ENCODE results near the gene C16orf96. TPM values are rescaled to one million over a fixed set of nuclear protein-coding genes. Genes with fewer than 3 reads are reported as not detected.

Gene C16orf96
- total and polyA plus RNA-seq, 2 of the 13 experiments (the other 11 are each of a cell fraction or from before 2014, with no cell fraction given) = 0.03 TPM; not detected in 1

DNA sequence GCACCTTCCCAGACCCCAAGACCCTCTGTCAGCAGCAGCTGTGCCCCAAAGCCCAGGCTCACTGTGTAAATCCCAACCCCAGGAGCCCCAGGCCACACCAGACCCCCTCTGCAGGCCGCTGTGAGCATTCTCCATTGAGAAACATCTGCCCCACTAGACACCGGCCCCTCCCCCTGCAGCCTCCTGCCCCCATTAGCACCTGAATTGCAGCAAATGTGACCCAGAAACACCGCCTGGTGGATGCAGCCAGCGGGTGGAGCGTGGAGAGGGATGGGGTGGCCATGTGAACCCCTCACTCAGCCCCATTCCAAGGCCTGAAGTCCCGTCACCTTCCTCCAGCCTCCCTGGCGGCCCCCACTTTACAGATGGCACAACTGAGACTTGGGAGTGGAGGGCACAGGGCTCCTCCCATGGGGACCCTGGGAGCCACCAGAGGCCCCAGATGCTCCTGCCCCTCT lies 56.4 kb downstream of the C16orf96 start (continued):
- TF ChIP-seq, protein P1, sequence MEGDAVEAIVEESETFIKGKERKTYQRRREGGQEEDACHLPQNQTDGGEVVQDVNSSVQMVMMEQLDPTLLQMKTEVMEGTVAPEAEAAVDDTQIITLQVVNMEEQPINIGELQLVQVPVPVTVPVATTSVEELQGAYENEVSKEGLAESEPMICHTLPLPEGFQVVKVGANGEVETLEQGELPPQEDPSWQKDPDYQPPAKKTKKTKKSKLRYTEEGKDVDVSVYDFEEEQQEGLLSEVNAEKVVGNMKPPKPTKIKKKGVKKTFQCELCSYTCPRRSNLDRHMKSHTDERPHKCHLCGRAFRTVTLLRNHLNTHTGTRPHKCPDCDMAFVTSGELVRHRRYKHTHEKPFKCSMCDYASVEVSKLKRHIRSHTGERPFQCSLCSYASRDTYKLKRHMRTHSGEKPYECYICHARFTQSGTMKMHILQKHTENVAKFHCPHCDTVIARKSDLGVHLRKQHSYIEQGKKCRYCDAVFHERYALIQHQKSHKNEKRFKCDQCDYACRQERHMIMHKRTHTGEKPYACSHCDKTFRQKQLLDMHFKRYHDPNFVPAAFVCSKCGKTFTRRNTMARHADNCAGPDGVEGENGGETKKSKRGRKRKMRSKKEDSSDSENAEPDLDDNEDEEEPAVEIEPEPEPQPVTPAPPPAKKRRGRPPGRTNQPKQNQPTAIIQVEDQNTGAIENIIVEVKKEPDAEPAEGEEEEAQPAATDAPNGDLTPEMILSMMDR (CRISPR knock-in tag; IDR thresholded peaks at IDR 0.05) = peak; percentile 28; the same call in 1 of the 2 replicates
- TF ChIP-seq CREB1 (IDR thresholded peaks at IDR 0.05) = no peak
- no peak for TF ChIP-seq CREB1 (CRISPR knock-in tag; IDR thresholded peaks at IDR 0.05)
- TF ChIP-seq, protein P2, sequence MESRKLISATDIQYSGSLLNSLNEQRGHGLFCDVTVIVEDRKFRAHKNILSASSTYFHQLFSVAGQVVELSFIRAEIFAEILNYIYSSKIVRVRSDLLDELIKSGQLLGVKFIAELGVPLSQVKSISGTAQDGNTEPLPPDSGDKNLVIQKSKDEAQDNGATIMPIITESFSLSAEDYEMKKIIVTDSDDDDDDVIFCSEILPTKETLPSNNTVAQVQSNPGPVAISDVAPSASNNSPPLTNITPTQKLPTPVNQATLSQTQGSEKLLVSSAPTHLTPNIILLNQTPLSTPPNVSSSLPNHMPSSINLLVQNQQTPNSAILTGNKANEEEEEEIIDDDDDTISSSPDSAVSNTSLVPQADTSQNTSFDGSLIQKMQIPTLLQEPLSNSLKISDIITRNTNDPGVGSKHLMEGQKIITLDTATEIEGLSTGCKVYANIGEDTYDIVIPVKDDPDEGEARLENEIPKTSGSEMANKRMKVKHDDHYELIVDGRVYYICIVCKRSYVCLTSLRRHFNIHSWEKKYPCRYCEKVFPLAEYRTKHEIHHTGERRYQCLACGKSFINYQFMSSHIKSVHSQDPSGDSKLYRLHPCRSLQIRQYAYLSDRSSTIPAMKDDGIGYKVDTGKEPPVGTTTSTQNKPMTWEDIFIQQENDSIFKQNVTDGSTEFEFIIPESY (CRISPR knock-in tag; IDR thresholded peaks at IDR 0.05) = no peak
- no peak for TF ChIP-seq ZNF12 (CRISPR knock-in tag; IDR thresholded peaks at IDR 0.05)

DNA sequence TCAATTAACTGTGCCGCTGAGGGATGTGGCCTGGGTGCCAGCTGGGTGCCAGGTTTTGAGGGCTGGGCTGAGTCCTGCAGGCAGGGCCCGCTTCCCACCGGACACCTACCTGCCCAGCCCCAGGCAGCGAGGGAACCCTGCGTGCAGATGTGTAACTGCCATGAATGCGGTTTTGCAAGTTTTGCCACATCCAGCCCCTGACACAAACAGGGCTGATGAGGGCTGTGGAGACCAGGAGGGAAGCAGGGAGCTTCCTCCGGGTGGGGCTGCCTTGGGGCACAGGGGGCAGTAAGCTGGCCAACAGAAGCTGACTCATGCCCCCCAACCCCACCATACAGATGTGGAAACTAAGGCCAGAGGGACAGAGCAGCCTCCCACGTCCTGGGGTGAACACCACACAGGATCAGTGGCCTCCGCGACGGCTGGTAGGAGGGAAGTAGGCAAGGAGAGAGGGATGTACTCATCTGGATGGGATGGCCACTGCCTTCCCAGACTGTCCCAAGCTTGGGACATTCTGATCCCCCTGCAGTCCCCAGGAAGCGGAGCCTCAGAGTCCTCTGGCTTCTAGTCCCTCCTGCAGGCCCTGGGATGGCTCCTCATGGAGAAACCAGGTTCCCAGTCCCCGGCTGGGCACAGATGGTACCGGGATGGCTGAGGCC lies 57.0 kb downstream of the C16orf96 start:
- no peak for DNase-seq (ENCODE audit: low spot score)
- Histone ChIP-seq H3K79me2 (ENCODE audit: insufficient read depth, low read length) (peaks cover 38% of the 10 kb centered on the region), H3K4me3 (replicated peaks in 1 of 3; ENCODE audit: insufficient read depth in 1 of 3, low read depth in 2 of 3, low read length in 3 of 3) (peak overlapping the region; percentile 73 to 97 (median 88)), H3K27ac (ENCODE audit: extremely low read length, insufficient read depth, low read length) (peak overlapping the region; percentile 75), H3K4me2 (ENCODE audit: low read depth, low read length) (peak overlapping the region; percentile 92), H3K27me3 (ENCODE audit: control insufficient read depth in 1 of 2, insufficient read depth in 2 of 2, low read length in 2 of 2) (no peaks in the 10 kb centered on the region; a peak in 1 of 5 replicates), H3K4me1 (ENCODE audit: insufficient read depth, low read length) (peaks cover 55% of the 10 kb centered on the region), H3K9ac (ENCODE audit: insufficient read depth, low read depth, low read length) (peak overlapping the region; percentile 98), H3K36me3 (replicated peaks in 1 of 2; ENCODE audit: control insufficient read depth in 1 of 2, insufficient read depth in 2 of 2, low read length in 2 of 2) (peaks cover 5 to 22% of the 10 kb centered on the region in 2 experiments; a peak in 2 of 5 replicates), H2AFZ (ENCODE audit: low read length) (no peak overlapping the region), H3K9me3 (ENCODE audit: low read length) (no peaks in the 10 kb centered on the region), H4K20me1 (ENCODE audit: insufficient read depth, low read length) (peaks cover 31% of the 10 kb centered on the region; the same call in 1 of the 2 replicates)
- WGBS (ENCODE audit: low lambda C conversion rate) = 20% methylated on average over 1 of the region's 14 CpGs
- in situ Hi-C loops (cut with HindIII; ENCODE audit: extremely low pct_ligation_motif_present, low pct_unique_long_range_greater_than_20kb) (no loop called here), intact Hi-C loops (cut with micrococcal nuclease; ENCODE audit: unreplicated experiment) (loop anchor here (10.0 kb wide), 1 partner anchor 342 kb away; the partner anchor contains the start of gene SEC14L5)
- ChIA-PET CTCF (ENCODE audit: low intra/inter-chr PET ratio, low total read pairs) (no interaction called here), POLR2A (no interaction called here)
- no peak for ATAC-seq
- no TSS peak for BruUV-seq (replicated peaks)
- no peak for FAIRE-seq
- TF ChIP-seq ZNF563 (CRISPR knock-in tag; IDR thresholded peaks at IDR 0.05) = no peak
- TF ChIP-seq, protein P3, sequence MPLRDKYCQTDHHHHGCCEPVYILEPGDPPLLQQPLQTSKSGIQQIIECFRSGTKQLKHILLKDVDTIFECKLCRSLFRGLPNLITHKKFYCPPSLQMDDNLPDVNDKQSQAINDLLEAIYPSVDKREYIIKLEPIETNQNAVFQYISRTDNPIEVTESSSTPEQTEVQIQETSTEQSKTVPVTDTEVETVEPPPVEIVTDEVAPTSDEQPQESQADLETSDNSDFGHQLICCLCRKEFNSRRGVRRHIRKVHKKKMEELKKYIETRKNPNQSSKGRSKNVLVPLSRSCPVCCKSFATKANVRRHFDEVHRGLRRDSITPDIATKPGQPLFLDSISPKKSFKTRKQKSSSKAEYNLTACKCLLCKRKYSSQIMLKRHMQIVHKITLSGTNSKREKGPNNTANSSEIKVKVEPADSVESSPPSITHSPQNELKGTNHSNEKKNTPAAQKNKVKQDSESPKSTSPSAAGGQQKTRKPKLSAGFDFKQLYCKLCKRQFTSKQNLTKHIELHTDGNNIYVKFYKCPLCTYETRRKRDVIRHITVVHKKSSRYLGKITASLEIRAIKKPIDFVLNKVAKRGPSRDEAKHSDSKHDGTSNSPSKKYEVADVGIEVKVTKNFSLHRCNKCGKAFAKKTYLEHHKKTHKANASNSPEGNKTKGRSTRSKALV (CRISPR knock-in tag; IDR thresholded peaks at IDR 0.05) = no peak
- TF ChIP-seq CAMTA2 (CRISPR knock-in tag; IDR thresholded peaks at IDR 0.05; ENCODE audit: borderline replicate concordance) = no peak
- 0 out of 2 replicates have a peak, but pooled peaks have one; percentile 35 for TF ChIP-seq TMF1 (CRISPR knock-in tag; IDR thresholded peaks at IDR 0.05; ENCODE audit: low read depth)
- TF ChIP-seq, protein P4, sequence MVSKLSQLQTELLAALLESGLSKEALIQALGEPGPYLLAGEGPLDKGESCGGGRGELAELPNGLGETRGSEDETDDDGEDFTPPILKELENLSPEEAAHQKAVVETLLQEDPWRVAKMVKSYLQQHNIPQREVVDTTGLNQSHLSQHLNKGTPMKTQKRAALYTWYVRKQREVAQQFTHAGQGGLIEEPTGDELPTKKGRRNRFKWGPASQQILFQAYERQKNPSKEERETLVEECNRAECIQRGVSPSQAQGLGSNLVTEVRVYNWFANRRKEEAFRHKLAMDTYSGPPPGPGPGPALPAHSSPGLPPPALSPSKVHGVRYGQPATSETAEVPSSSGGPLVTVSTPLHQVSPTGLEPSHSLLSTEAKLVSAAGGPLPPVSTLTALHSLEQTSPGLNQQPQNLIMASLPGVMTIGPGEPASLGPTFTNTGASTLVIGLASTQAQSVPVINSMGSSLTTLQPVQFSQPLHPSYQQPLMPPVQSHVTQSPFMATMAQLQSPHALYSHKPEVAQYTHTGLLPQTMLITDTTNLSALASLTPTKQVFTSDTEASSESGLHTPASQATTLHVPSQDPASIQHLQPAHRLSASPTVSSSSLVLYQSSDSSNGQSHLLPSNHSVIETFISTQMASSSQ (IDR thresholded peaks at IDR 0.05; ENCODE audit: low read depth) = no peak
- TF ChIP-seq, protein P4 (CRISPR knock-in tag; IDR thresholded peaks at IDR 0.05; ENCODE audit: borderline replicate concordance) = 0 out of 2 replicates have a peak, but pooled peaks have one; percentile 29
- TF ChIP-seq CEBPB (IDR thresholded peaks at IDR 0.05; ENCODE audit: borderline replicate concordance, low read depth, low read length) = no peak

Data from HepG2 (cell line).